Endometrial microvascular endothelial cells (primary cell): ENCODE data around the gene LDLRAD4. TPM values are rescaled to one million over a fixed set of nuclear protein-coding genes. Genes with fewer than 3 reads are reported as not detected.

Experiments used
- in situ Hi-C: cut with HindIII; loops from 2 replicates; pipeline ENCODE4 v1.10.0; 2017; ENCODE audit warnings: low sequenced_read_pairs, low pct_unique_long_range_greater_than_20kb; ENCODE audit errors: inconsistent ontology term
- total RNA-seq: library from RNA; depleted of rRNA; stranded (reverse); fragments of >200 nt; gene quantifications from one replicate; pipeline ENCODE4 v1.2.3, GENCODE V29; 2015; ENCODE audit errors: inconsistent ontology term

LDLRAD4 gene
- total RNA-seq, 1 donor from 2014 or later = 0.93 TPM

- in situ Hi-C loops = no loop called here
Observed at GRCh38 chr18:13291745-13292447, 73.3 kb downstream of the LDLRAD4 start.

- in situ Hi-C loops = no loop called here
Observed at GRCh38 chr18:13292736-13293135, 74.2 kb downstream of the LDLRAD4 start.

GRCh38 chr18:13294309-13294708, 75.7 kb downstream of the LDLRAD4 start:
- in situ Hi-C loops = no loop called here

- in situ Hi-C loops = no loop called here
Observed at GRCh38 chr18:13295894-13296293, 77.3 kb downstream of the LDLRAD4 start.

- in situ Hi-C loops = no loop called here
Observed at GRCh38 chr18:13296867-13297574, 78.5 kb downstream of the LDLRAD4 start.

GRCh38 chr18:13298262-13298661, 79.7 kb downstream of the LDLRAD4 start:
- in situ Hi-C loops = no loop called here

- in situ Hi-C loops = no loop called here
Observed at GRCh38 chr18:13300029-13300428, 81.5 kb downstream of the LDLRAD4 start.

GRCh38 chr18:13300796-13301195, 82.2 kb downstream of the LDLRAD4 start:
- in situ Hi-C loops = no loop called here

GRCh38 chr18:13302040-13302439, 83.5 kb downstream of the LDLRAD4 start:
- in situ Hi-C loops = no loop called here

- in situ Hi-C loops = no loop called here
Observed at GRCh38 chr18:13302457-13303225, 84.1 kb downstream of the LDLRAD4 start.

- in situ Hi-C loops = no loop called here
Observed at GRCh38 chr18:13303756-13304364, 85.3 kb downstream of the LDLRAD4 start.

GRCh38 chr18:13305301-13305700, 86.7 kb downstream of the LDLRAD4 start:
- in situ Hi-C loops = no loop called here

- in situ Hi-C loops = no loop called here
Observed at GRCh38 chr18:13306583-13306982, 88.0 kb downstream of the LDLRAD4 start.

- in situ Hi-C loops = no loop called here
Observed at GRCh38 chr18:13308369-13308768, 89.8 kb downstream of the LDLRAD4 start.

- in situ Hi-C loops = no loop called here
Observed at GRCh38 chr18:13309031-13309747, 90.6 kb downstream of the LDLRAD4 start.

GRCh38 chr18:13309748-13310670, 91.4 kb downstream of the LDLRAD4 start:
- in situ Hi-C loops = no loop called here

GRCh38 chr18:13311193-13311592, 92.6 kb downstream of the LDLRAD4 start:
- in situ Hi-C loops = no loop called here

GRCh38 chr18:13312515-13312914, 94.0 kb downstream of the LDLRAD4 start:
- in situ Hi-C loops = no loop called here
